IPS-20b (cell line): Measurements from ENCODE around the gene BORCS6.
A peak's percentile ranks its signal among the peaks of the same experiment; 100 is the strongest.
"Not testable (repeated sequence)": the region's sequence is repeated elsewhere in the genome, so short reads cannot be mapped to it uniquely, and the experiment has no call there.

Source experiments
- H3K27ac ChIP-seq: one replicate; pipeline ENCODE4 v1.5.1; 2013; ENCODE audit warnings: low read length
- H3K27me3 ChIP-seq: 2 replicates; pipeline ENCODE4 v1.6.1; 2013; ENCODE audit warnings: mild to moderate bottlenecking, low read length, inconsistent platforms; ENCODE audit not compliant: insufficient read depth
- H3K36me3 ChIP-seq: 2 replicates; pipeline ENCODE4 v1.6.1; 2013; ENCODE audit warnings: low read depth, mild to moderate bottlenecking, inconsistent platforms, low read length, moderate library complexity; ENCODE audit not compliant: insufficient read depth
- H3K4me1 ChIP-seq: 2 replicates; pipeline ENCODE4 v1.6.1; 2013; ENCODE audit warnings: mild to moderate bottlenecking, control low read depth, inconsistent platforms, low read length, moderate library complexity; ENCODE audit not compliant: insufficient read depth
- H3K4me3 ChIP-seq: 2 replicates; pipeline ENCODE4 v1.5.1; 2013; ENCODE audit warnings: mild to moderate bottlenecking, low read length, inconsistent platforms
- H3K9ac ChIP-seq: 2 replicates; pipeline ENCODE4 v1.6.1; 2013; ENCODE audit warnings: low read depth, mild to moderate bottlenecking, inconsistent platforms, low read length, moderate library complexity
- H3K9me3 ChIP-seq: 2 replicates; pipeline ENCODE4 v1.6.1; 2013; ENCODE audit warnings: mild to moderate bottlenecking, low read depth, low read length, inconsistent platforms; ENCODE audit not compliant: insufficient read depth

Gene BORCS6

DNA sequence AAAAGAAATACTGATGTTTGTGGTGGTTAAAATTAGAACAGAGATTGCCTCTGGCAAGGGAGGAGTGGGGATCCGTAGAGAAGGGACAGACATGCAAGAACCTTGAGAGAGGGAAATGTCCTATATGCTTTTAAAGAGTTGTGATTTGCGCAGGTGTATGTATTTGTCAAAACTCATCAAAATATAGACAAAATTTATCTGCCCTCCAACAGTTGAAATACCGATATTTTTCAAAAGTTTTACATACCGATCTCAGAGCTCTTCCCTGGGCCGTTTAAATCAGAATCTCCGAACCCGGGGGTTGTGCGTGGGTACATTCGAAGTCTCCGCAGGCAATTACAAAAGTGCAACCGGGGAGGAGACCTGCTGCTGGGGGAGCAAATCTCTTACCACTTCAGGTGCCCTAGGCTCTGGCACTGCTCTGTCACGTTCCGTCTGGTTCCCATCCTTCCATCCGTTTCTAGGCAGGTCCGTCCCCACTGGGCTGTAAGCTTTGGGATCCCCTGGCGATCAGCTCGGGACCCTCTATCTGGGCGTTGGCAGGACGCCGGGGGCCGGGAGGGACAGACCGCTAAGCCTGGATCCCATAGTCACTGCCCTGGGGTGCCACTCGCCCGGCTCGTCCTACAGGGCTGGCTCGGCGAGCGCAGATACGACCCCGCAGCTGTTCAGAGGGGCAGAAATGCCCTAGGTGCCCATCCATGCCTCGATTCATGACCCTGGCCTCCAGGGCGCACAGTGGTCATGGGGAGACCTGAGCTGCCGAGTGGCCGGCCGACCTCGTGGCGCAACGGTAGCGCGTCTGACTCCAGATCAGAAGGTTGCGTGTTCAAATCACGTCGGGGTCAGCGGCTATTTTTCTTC is 4.2 kb downstream of the BORCS6 start:
- Histone ChIP-seq H3K4me1 (peaks cover 12% of the 10 kb centered on the region; the same call in 1 of the 2 replicates), H3K27ac (no peak overlapping the region), H3K36me3 (no peaks in the 10 kb centered on the region), H3K27me3 (peaks cover 18% of the 10 kb centered on the region), H3K9ac (peak overlapping the region; percentile 82; the same call in 1 of the 2 replicates), H3K9me3 (no peaks in the 10 kb centered on the region), H3K4me3 (peak overlapping the region; percentile 80)

DNA sequence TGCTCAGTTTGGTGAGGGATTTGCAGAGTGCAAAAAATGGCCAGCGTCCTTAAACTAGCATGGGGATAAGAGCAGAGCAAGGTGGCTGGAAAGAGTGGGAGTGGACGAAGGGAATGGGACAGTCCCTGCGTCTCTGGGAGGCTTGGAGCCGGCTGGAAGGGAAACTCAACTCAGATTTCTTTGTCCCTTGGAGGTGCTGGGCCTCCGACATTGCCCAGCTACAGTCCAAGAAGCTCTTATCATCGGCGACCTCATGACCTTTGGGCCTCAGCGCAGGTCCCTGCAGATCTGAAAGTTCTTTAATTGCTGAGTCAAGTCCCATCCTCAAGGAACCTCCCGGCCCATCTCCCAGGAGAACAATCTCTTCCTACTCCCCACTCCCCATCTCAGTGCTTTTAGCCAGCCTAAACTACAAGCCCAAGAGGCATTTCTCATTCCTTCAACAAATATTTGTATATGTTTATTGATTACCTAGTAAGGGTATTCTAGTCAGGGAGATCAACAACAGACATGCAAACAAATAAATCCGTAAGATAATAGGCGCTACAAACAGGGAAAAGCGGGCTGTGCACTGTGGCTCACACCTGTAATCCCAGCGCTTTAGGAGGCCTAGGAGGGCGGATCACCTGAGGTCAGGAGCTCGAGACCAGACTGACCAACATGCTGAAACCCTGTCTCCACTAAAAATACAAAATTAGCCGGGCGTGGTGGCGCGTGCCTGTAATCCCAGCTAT is 12.8 kb downstream of the BORCS6 start:
- H3K27me3 ChIP-seq = no peaks in the 10 kb centered on the region
- peak overlapping the region; percentile 85 for H3K4me3 ChIP-seq
- H3K36me3 ChIP-seq = no peaks in the 10 kb centered on the region
- H3K27ac ChIP-seq = peak overlapping the region; percentile 52
- no peaks in the 10 kb centered on the region for H3K9me3 ChIP-seq
- H3K4me1 ChIP-seq = peaks cover 8% of the 10 kb centered on the region; the same call in 1 of the 2 replicates
- H3K9ac ChIP-seq = peak overlapping the region; percentile 89; the same call in 1 of the 2 replicates

DNA sequence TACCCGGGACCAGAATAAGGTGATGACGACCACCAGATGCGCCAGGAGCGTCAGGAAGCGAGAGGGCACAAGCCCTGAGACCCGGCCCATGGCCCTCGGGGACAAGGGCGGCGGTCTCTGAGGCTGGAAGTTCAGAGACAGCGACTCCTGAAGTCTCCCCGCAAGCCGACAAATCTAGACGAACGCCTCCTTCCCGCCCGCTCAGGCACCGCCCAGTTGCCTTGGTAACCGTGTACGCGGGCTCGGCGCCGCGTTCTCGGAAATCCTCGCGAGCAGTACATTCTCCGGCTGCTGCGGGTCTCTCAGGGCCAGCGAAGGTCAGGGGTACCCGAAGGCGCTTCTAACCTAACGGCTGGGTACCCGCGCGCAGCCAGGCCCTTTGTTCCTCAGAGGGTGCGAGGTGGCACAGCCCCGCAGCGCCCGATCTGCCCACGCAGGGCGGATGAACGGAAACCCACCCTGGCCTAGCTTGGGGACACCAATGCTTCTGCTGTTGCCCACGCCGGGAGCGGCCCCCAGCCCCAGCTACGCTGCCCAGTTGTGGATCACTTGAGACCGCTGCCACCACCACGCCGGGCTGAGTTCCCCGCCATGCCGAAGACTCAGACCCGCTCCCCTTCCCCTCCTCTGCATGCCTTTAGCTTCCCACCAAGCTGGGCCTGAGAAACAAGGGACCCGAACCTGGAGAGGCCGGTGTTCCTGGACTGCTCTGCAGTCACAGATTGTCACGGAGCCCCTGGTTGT is 13.6 kb downstream of the BORCS6 start, which contains the start of gene TMEM107:
TSS of gene TMEM107 (minus strand) at position 184 of the 744 bp plus-strand sequence. CDS start at position 90, 94 bp downstream.
- Histone ChIP-seq H3K4me1 (peaks cover 8% of the 10 kb centered on the region; the same call in 1 of the 2 replicates), H3K27ac (peak within 1 kb of the TSS; percentile 52), H3K4me3 (peak within 1 kb of the TSS; percentile 85), H3K36me3 (no peaks in the 10 kb centered on the region), H3K27me3 (no peaks in the 10 kb centered on the region), H3K9me3 (no peaks in the 10 kb centered on the region), H3K9ac (peak within 1 kb of the TSS; percentile 89)

DNA sequence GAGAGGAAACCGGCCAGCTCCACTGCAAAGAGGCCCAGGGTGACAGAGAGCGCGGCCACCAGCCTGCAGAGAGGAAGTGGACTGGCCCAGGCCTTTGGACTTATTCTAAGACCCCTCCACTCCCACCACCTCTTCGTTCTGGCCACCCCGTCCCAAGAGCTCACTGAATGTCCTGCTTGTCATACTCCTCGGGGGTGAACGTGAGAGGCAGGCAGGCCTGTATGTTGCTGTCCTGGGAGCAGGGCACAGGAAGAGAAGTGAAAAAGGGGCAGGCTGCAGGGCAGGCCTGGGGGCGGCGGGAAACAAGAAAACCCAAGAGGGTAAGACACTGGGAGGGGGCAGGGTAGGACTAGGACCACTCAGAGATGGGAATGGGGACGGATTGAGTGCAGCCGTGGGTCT is 14.2 kb downstream of the BORCS6 start:
- no peaks in the 10 kb centered on the region for H3K27me3 ChIP-seq

DNA sequence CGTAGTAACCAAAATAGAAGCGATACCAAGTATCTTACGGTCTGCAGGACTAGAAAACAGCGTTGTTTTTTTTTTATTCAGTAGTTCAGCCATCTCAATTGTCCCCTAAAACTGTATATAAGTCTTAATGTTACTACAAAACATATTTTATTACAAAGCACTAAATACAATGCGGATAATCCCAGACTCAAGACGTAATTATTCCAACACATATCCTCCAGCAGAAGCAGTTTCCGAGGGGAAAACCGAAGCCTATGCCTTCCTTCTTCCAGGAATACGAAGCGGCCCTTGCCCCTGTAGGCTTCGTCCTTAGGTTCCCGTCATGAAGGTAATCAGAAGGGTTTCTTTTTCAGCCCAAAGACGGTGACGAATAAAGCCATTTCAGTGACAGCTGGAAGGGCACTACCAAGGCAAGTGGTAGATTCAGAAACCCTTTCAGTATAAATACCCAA is 16.1 kb downstream of the BORCS6 start:
- Histone ChIP-seq H3K27ac (peak overlapping the region; percentile 89), H3K9me3 (no peaks in the 10 kb centered on the region), H3K9ac (peak overlapping the region; percentile 92), H3K36me3 (no peaks in the 10 kb centered on the region), H3K27me3 (no peaks in the 10 kb centered on the region), H3K4me1 (peaks cover 8% of the 10 kb centered on the region; the same call in 1 of the 2 replicates), H3K4me3 (peak overlapping the region; percentile 79)

More for the DNA sequence above, 14.2 kb downstream of the BORCS6 start:
- no peaks in the 10 kb centered on the region for H3K9me3 ChIP-seq
- H3K36me3 ChIP-seq = no peaks in the 10 kb centered on the region
- H3K4me1 ChIP-seq = peaks cover 8% of the 10 kb centered on the region; the same call in 1 of the 2 replicates
- H3K27ac ChIP-seq = no peak overlapping the region
- peak overlapping the region; percentile 85 for H3K4me3 ChIP-seq
- H3K9ac ChIP-seq = peak overlapping the region; percentile 74; the same call in 1 of the 2 replicates

DNA sequence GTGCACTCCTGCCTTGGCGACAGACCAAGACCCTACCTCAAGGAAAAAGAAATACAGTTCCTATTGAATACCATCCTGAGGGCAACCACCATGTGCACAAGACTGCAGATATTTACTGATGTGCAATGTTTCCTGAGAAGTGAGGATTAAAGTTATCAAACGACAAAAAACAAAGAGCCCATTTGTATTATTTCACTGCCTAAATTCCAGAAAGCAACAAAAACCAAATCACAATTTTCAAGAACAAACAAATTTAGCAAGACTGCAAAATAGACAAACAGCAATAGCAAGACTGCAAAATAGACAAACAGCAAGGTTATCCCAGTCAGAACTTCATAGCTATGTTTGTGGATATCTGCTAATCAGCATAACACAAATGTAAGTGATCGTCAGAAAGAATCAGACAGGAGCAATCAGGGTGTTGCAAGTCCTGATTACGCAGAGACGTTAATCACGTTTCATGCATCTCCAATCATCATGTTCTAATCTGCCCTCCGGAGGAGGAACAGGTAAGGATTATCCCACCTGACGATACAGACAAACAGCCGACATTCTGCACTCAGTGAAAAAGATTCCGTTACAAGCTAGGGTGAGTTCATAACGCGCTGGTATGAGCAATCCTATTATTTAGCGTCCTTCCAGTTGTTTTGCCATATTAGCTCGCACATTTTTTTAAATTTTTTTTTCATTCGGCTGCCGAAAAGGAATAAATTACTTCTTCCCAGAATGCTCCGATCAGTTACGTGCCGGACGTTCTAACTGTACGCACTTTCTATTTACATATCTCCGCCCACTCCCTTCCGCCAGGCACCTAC is 16.7 kb downstream of the BORCS6 start:
- no peaks in the 10 kb centered on the region for H3K27me3 ChIP-seq
- H3K4me1 ChIP-seq = peaks cover 8% of the 10 kb centered on the region; the same call in 1 of the 2 replicates
- no peaks in the 10 kb centered on the region for H3K9me3 ChIP-seq
- H3K9ac ChIP-seq = peak overlapping the region; percentile 92
- no peaks in the 10 kb centered on the region for H3K36me3 ChIP-seq
- peak overlapping the region; percentile 89 for H3K27ac ChIP-seq
- peak overlapping the region; percentile 79 for H3K4me3 ChIP-seq

DNA sequence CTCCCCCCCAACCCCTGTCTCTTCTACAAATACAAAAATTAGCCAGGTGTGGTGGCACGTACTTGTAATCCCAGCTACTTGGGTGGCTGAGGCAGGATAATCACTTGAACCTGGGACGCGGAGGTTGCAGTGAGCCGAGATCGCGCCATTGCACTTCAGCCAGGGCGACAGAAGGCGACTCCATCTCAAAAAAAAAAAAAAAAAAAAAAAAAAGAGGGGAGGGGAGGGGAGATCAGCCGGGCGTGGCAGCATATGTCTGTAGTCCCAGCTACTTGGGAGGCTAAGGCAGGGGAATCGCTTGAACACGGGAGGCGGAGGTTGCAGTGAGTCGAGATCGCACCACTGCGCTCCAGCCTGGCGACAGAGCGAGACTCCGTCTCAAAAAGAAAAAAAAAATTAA is 19.8 kb downstream of the BORCS6 start:
- not testable (repeated sequence) for H3K27me3 ChIP-seq, H3K9me3 ChIP-seq, H3K9ac ChIP-seq, H3K4me1 ChIP-seq, H3K4me3 ChIP-seq, H3K27ac ChIP-seq, H3K36me3 ChIP-seq

DNA sequence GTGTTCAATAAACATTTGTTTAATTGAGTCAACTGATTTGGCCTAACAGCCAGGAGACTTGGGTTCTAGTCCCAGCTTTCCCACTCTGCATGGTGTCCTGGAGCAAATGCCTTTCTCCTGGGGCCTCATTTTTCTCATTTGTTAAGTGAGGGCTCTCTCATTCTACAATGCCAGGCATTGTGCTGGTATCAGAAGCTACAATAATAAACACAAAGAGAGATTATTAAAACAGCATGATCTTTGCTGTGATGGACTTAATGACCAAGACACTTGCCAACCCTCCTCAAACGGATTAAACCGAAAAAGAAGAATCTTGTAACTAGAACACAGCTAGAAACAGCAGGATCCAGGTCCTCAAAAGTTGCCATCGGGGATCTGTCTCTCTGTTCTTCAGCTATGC is 22.5 kb downstream of the BORCS6 start:
- Histone ChIP-seq H3K4me1 (peaks cover 16% of the 10 kb centered on the region; the same call in 1 of the 2 replicates), H3K36me3 (no peaks in the 10 kb centered on the region), H3K9me3 (no peaks in the 10 kb centered on the region), H3K9ac (no peak overlapping the region), H3K27ac (no peak overlapping the region), H3K4me3 (no peak overlapping the region), H3K27me3 (no peaks in the 10 kb centered on the region)

DNA sequence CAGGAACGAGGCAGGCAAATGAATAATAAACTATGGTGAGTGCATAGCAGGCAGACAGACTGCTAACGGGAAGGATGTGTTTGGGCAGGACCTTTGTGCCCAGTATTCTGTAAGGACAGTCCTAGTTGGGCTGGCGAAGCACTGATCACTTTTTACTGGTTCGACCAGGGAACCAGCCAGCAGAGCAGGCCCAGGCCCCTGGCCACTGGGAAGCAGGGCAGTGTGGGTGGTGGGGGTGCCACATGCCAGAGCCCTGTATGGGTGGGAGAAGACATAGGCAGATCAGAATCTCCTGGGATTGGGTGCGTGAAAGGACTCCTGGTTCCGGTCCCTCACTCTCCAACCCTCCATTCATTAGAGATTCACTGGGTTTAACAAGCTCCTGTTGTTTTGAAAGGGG is 23.2 kb downstream of the BORCS6 start:
- H3K27ac ChIP-seq = no peak overlapping the region
- no peaks in the 10 kb centered on the region for H3K36me3 ChIP-seq
- peaks cover 18% of the 10 kb centered on the region for H3K4me1 ChIP-seq
- no peak overlapping the region for H3K9ac ChIP-seq
- H3K27me3 ChIP-seq = no peaks in the 10 kb centered on the region
- H3K9me3 ChIP-seq = no peaks in the 10 kb centered on the region
- no peak overlapping the region for H3K4me3 ChIP-seq

DNA sequence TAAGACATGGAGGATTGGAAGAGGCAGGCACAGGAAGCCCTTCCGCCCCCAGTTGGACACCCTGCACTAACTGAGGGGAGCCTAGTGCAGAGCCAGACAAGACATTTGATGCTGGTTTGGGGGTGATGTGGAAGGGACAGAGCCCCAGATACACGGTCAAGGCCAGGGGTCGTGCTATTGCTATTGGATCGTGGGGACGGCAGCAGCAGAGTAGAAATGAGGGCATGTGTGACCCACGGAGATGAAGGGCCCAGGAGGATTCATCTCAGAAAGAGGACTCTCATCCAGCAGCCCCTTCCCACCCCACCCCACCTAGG is 25.2 kb downstream of the BORCS6 start:
- no peaks in the 10 kb centered on the region for H3K9me3 ChIP-seq
- H3K36me3 ChIP-seq = peaks cover 16% of the 10 kb centered on the region
- H3K27ac ChIP-seq = no peak overlapping the region
- 0 out of 2 replicates have a peak overlapping the region, but pooled peaks have one; percentile 84 for H3K4me3 ChIP-seq
- H3K9ac ChIP-seq = peak overlapping the region; percentile 99; the same call in 1 of the 2 replicates
- H3K27me3 ChIP-seq = no peaks in the 10 kb centered on the region
- peaks cover 20% of the 10 kb centered on the region for H3K4me1 ChIP-seq
